ENCODE results near the gene PLCL1. TPM values are rescaled to one million over a fixed set of nuclear protein-coding genes. Genes with fewer than 3 reads are reported as not detected.

The PLCL1 gene
- total RNA-seq, 2 experiments from 2014 or later, result 1.2 to 1.6 TPM

DNA sequence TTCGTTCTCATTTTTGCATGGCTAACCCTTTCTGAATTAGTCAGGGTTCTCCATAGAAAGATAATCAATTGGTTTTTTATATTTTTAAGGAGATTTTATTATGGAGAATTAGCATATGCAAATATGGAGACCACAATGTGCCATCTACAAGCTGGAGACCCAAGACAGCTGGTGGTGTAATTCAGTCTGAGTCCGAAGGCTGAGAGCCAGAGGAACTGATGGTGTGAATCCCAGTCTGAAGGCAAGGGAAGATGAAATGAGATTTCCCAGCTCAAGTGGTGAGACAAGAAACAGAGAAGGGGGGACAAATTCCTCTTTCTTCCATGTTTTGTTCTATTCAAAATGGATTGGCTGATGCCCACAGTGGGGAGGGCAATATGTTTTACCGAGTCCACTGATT, 80.7 kb downstream of the PLCL1 start:
- Mint-ChIP-seq H3K9me3 (peaks cover 3% of the 10 kb centered on the region), H3K27ac (no peak overlapping the region), H3K4me3 (no peak overlapping the region), H3K27me3 (no peaks in the 10 kb centered on the region), H3K36me3 (ENCODE audit: low read depth) (no peaks in the 10 kb centered on the region), H3K4me1 (peaks cover 12% of the 10 kb centered on the region)
- DNase-seq, result no peak
- ChIA-PET POLR2A (no interaction called here), CTCF (no interaction called here)

DNA sequence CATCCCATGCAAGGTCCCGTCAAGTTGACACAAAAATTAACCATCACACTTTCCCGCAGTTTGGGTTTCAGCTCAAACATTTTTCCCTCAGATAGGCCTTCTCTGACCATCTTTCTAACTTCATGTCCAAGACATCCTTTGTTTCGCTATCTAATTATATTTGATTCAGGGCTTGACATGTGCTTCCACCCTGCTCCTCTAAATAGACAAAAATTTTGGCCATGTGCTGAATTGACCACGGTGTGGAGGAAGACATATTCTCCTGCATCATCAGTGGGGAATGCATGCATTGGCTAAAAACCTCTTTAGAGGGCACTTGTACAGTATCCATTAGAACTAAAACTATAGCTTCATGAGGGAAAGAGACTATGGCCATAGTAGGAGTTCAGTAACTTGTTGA, 81.2 kb downstream of the PLCL1 start:
- peaks cover 3% of the 10 kb centered on the region for H3K9me3 Mint-ChIP-seq
- H3K27ac Mint-ChIP-seq, result no peak overlapping the region
- H3K27me3 Mint-ChIP-seq, result no peaks in the 10 kb centered on the region
- ChIA-PET POLR2A (no interaction called here), CTCF (no interaction called here)
- peaks cover 12% of the 10 kb centered on the region for H3K4me1 Mint-ChIP-seq
- no peaks in the 10 kb centered on the region for H3K36me3 Mint-ChIP-seq (ENCODE audit: low read depth)
- H3K4me3 Mint-ChIP-seq, result no peak overlapping the region
- DNase-seq, result no peak

DNA sequence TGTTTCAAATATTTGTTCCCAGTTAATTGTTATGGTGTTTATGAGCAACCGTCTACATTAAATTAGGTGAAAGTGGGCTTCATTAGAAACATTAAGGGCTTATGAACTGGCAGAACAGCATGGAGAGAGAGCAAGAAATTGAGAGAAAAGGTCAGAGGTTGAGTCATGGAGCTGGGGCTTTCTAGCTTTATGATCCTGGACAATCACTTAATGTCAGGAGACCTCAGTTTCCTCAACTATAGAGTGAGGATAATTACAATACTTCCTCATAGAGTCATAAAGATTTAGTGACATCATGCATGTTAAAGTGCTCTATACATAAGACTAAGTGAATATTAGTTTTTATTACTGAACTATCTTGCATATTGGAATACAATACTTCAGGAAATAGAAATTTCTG, 83.9 kb downstream of the PLCL1 start:
- H3K4me1 Mint-ChIP-seq, result peaks cover 30% of the 10 kb centered on the region
- no peaks in the 10 kb centered on the region for H3K36me3 Mint-ChIP-seq (ENCODE audit: low read depth)
- POLR2A ChIA-PET, result interaction anchor here (0.6 to 0.8 kb wide), 2 partner anchors 18 to 51 kb away, joined by 3 to 4 read pairs; no protein-coding TSS in a partner anchor
- no peaks in the 10 kb centered on the region for H3K27me3 Mint-ChIP-seq
- H3K9me3 Mint-ChIP-seq, result peaks cover 3% of the 10 kb centered on the region
- DNase-seq, result no peak
- H3K27ac Mint-ChIP-seq, result no peak overlapping the region
- CTCF ChIA-PET, result no interaction called here
- H3K4me3 Mint-ChIP-seq, result no peak overlapping the region

DNA sequence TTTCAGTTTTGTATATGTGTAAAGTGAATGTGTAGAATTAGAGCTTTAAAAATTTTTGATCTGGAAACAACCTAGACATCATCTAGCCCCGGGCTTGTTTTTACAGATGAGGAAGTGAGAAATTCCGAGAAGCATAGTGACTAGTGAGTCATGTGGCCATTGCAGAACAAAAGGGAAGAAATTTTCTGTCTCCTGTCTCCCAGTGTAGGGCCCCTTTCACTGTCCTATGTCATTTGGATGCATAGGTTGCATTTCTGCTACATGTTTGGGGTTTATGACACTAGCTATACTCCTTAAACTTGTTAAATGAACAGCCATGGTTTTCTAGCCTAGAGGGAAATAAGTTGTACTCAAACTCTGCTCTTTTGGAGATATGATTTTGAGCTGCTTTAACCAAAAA, 84.6 kb downstream of the PLCL1 start:
- no peaks in the 10 kb centered on the region for H3K36me3 Mint-ChIP-seq (ENCODE audit: low read depth)
- peaks cover 30% of the 10 kb centered on the region for H3K4me1 Mint-ChIP-seq
- no peaks in the 10 kb centered on the region for H3K27me3 Mint-ChIP-seq
- H3K4me3 Mint-ChIP-seq, result no peak overlapping the region
- CTCF ChIA-PET, result interaction anchor here (1.7 kb wide), 1 partner anchor 238 kb away, joined by 4 read pairs; no protein-coding TSS in a partner anchor
- POLR2A ChIA-PET, result interaction anchor here (0.6 to 0.8 kb wide), 2 partner anchors 19 to 51 kb away, joined by 3 to 4 read pairs; no protein-coding TSS in a partner anchor
- H3K9me3 Mint-ChIP-seq, result peaks cover 3% of the 10 kb centered on the region
- peak; percentile 20 for DNase-seq
- peak overlapping the region; percentile 78 for H3K27ac Mint-ChIP-seq

DNA sequence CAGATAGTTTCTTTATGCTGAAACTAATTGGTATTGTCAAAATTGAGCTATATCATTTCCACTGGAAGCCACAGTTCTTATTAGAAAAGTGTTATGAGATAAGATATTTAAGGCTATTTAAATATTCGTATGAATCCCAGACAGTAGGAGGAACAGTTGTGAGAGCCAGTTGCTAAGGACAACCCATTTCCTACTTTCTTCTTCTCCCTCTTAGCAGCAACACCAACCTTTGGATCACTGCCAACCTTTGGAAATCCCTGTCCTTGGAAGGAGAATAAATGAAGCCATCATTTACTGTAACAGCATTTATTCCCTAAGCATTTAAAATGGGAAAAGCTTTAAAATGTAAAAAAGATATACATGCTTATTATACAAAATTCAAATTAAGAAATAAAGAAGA, 85.8 kb downstream of the PLCL1 start:
- H3K4me1 Mint-ChIP-seq, result peaks cover 30% of the 10 kb centered on the region
- CTCF ChIA-PET, result interaction anchor here (1.7 kb wide), 1 partner anchor 237 kb away, joined by 4 read pairs; no protein-coding TSS in a partner anchor
- H3K36me3 Mint-ChIP-seq (ENCODE audit: low read depth), result no peaks in the 10 kb centered on the region
- H3K4me3 Mint-ChIP-seq, result no peak overlapping the region
- H3K27me3 Mint-ChIP-seq, result no peaks in the 10 kb centered on the region
- POLR2A ChIA-PET, result interaction anchor here (0.8 kb wide), 1 partner anchor 52 kb away, joined by 3 read pairs; no protein-coding TSS in a partner anchor
- no peak for DNase-seq
- peaks cover 3% of the 10 kb centered on the region for H3K9me3 Mint-ChIP-seq
- no peak overlapping the region for H3K27ac Mint-ChIP-seq

DNA sequence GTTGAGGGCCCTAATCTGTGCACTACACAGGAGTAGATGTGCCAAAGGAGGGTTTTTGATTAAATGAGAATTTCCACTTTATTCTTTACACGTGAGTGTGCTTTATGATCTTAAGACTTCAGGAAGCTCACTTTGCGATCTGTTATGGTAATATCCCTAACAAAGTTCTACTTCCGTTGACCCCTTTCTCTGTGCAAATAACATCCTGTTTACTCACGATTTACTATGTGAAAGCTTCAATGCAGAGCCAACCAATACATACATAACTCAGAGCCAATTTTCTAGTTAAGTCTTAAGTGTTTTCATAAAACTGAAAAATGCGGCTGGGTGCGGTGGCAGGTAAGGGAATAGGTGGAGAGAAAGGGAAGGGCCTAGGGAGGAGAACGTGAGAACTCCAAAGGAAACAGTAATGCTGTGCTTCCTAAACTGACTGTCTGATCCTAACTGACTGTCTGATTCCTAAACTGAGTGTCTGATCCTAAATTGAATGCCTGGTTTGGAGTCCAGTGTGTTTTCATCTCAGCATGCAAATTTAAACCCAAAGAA, 87.6 kb downstream of the PLCL1 start:
- peaks cover 30% of the 10 kb centered on the region for H3K4me1 Mint-ChIP-seq
- peak overlapping the region; percentile 69 for H3K27ac Mint-ChIP-seq
- H3K4me3 Mint-ChIP-seq, result peak overlapping the region; percentile 21
- H3K9me3 Mint-ChIP-seq, result no peaks in the 10 kb centered on the region
- no peaks in the 10 kb centered on the region for H3K27me3 Mint-ChIP-seq
- ChIA-PET CTCF (no interaction called here), POLR2A (interaction anchor here (1.1 kb wide), 1 partner anchor 54 kb away, joined by 4 read pairs; no protein-coding TSS in a partner anchor)
- no peaks in the 10 kb centered on the region for H3K36me3 Mint-ChIP-seq (ENCODE audit: low read depth)
- DNase-seq, result no peak

DNA sequence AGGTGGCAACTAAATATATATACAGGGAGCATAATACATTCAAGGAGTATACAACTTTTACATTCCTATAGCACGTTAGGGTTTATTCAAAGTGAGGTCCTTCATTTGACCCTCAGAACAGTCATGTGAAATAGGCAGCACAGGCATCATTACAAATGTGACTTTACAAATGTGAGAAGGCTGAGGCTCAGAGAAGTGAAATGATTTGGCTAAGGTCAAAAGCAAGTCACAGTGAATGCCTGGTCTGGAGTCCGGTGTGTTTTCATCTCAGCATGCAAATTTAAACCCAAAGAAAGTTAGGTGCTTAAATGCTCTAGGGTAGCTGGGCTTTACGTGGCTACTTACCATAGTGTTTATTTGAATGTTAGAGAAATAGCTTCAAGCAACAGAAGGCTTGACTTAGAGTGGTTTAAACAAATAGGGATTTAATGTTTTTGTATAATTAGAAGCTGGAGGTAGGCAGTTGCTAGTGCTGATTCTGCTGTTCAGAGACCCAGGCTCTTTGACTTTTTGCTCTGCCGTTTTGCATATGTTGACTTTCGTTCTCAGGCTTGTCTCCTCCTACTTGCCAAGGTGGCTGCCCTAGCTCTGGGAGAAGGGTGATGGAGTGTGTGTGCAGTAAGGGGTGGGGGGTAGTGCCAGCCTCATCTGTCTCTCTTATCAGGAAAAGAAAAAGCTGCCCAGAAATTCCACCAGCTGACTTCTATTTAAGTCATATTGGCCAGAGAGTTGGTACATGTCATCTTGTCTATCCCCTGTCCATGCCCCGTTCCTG, 89.2 kb downstream of the PLCL1 start:
- no peak overlapping the region for H3K4me3 Mint-ChIP-seq
- H3K9me3 Mint-ChIP-seq, result no peaks in the 10 kb centered on the region
- no peak overlapping the region for H3K27ac Mint-ChIP-seq

DNA sequence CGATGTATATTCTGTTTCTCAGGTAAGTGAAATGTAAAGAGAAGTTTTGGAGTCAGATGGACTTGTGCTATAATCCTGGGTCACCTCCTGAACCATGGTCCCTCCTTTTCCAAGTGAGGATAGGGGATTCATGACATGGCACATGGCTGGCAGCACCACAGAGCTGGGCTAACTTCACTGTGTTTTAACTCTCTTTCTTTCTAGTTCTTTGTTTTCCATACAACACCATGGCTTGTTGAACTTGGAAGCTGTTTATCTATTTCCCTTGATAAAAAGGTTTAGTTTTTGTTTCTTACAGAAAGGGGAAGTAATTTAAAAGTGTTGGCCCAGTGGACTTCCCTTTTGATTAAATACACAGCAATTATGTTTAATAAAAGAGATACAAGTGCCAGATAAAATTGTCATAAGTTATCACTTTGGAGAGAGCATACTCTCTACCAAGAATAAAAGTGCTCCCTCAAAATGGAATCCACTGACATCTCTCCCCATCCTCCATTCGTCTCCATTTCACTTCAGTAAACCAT, 90.4 kb downstream of the PLCL1 start:
- DNase-seq, result no peak
- Mint-ChIP-seq H3K4me3 (no peak overlapping the region), H3K36me3 (ENCODE audit: low read depth) (no peaks in the 10 kb centered on the region), H3K9me3 (no peaks in the 10 kb centered on the region), H3K27ac (no peak overlapping the region), H3K27me3 (no peaks in the 10 kb centered on the region), H3K4me1 (peaks cover 20% of the 10 kb centered on the region)
- ChIA-PET CTCF (interaction anchor here (0.9 kb wide), 1 partner anchor 81 kb away, joined by 4 read pairs; no protein-coding TSS in a partner anchor), POLR2A (interaction anchor here (1.4 kb wide), 1 partner anchor 57 kb away, joined by 3 read pairs; no protein-coding TSS in a partner anchor)

More for the DNA sequence above, 89.2 kb downstream of the PLCL1 start:
- no peaks in the 10 kb centered on the region for H3K27me3 Mint-ChIP-seq
- H3K4me1 Mint-ChIP-seq, result peaks cover 27% of the 10 kb centered on the region
- H3K36me3 Mint-ChIP-seq (ENCODE audit: low read depth), result no peaks in the 10 kb centered on the region
- ChIA-PET POLR2A (interaction anchor here (1.1 to 1.4 kb wide), 2 partner anchors 25 to 56 kb away, joined by 3 read pairs; no protein-coding TSS in a partner anchor), CTCF (interaction anchor here (0.9 kb wide), 1 partner anchor 80 kb away, joined by 4 read pairs; no protein-coding TSS in a partner anchor)
- DNase-seq, result no peak

DNA sequence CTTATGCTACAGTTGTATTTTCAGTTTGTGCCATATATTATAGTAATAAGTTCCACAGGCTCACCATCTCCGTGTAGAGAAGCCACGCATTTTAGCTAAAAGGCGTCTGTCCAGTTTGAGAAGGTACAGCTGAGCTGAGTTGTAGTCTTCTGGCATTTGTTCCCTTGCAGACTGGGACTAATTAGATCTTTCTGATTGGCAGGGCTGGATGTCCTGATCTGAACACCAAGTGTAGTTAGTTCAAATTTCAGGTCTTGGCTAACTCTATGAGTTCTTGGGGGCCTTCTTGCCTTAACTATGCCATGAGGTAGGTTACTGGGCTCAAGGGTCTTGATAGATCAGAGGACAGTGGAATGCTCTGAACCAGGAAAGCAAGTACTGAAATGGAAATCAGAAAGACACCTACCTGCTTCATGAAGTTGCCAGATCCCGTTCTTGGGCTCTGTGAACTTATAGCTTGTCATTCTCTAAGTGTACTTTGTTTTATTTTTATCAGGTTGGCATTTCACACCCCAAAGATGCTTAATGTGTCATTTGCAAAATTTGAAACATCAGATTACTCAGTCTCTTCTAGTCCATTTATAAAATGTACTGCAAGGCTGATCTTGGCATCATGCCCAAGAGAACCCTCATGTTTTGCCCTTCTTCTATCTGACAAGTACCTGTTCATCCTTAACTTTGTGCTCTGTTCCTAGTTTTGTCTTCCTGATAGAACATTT, 93.7 kb downstream of the PLCL1 start:
- DNase-seq, result no peak
- POLR2A ChIA-PET, result no interaction called here
- H3K4me1 Mint-ChIP-seq, result peaks cover 1% of the 10 kb centered on the region
- H3K27ac Mint-ChIP-seq, result no peak overlapping the region
- CTCF ChIA-PET, result no interaction called here
- peaks cover 6% of the 10 kb centered on the region for H3K27me3 Mint-ChIP-seq
- H3K36me3 Mint-ChIP-seq (ENCODE audit: low read depth), result no peaks in the 10 kb centered on the region
- H3K9me3 Mint-ChIP-seq, result no peaks in the 10 kb centered on the region
- no peak overlapping the region for H3K4me3 Mint-ChIP-seq

DNA sequence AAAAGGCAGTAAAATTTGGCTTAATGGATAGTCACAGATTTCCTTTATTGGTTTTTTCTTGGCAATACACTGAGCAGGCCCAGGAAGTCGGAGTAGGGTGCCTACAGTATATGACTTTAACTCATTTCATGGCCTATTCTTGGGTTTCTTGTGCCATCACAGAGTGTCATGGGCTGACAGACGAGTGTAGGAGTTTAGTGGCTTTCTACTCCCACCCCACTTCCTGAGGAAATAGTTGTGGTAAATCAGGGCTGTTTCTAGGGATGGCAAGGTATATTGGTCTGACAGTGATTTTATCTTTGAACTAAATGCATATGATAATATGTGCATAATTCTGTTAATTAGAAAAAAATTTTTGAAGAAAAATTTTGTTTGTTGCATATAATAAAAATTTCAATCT, 100.1 kb downstream of the PLCL1 start:
- peaks cover 3% of the 10 kb centered on the region for H3K9me3 Mint-ChIP-seq
- peaks cover 13% of the 10 kb centered on the region for H3K27me3 Mint-ChIP-seq
- ChIA-PET CTCF (interaction anchor here (0.6 kb wide), 1 partner anchor 184 kb away, joined by 3 read pairs; no protein-coding TSS in a partner anchor), POLR2A (no interaction called here)
- peak; percentile 19 for DNase-seq
- H3K4me3 Mint-ChIP-seq, result no peak overlapping the region
- no peak overlapping the region for H3K27ac Mint-ChIP-seq
- H3K4me1 Mint-ChIP-seq, result peaks cover 9% of the 10 kb centered on the region
- H3K36me3 Mint-ChIP-seq (ENCODE audit: low read depth), result no peaks in the 10 kb centered on the region

DNA sequence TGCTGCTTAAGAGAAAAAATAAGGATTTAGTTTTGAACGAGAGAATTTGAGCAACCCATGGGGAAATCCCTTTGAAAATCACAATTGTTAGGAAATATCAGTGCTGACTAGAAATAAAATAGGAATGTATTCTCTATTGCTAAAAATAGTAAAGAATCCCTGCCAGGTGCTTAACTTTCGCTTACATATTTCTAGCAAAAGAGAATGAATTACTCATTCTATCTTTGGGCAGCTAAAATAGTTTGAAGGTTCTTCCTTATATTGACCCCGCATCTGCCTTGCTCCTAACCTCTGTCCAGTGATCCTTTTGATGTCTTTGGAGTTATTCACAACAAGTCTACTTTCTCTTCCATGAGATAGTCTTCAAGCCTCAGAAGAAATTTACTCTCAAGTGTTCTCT, 103.8 kb downstream of the PLCL1 start:
- Mint-ChIP-seq H3K4me3 (no peak overlapping the region), H3K27me3 (peaks cover 7% of the 10 kb centered on the region), H3K36me3 (ENCODE audit: low read depth) (no peaks in the 10 kb centered on the region), H3K27ac (no peak overlapping the region), H3K9me3 (peaks cover 3% of the 10 kb centered on the region), H3K4me1 (peaks cover 9% of the 10 kb centered on the region)
- no peak for DNase-seq
- POLR2A ChIA-PET, result no interaction called here
- CTCF ChIA-PET, result no interaction called here

DNA sequence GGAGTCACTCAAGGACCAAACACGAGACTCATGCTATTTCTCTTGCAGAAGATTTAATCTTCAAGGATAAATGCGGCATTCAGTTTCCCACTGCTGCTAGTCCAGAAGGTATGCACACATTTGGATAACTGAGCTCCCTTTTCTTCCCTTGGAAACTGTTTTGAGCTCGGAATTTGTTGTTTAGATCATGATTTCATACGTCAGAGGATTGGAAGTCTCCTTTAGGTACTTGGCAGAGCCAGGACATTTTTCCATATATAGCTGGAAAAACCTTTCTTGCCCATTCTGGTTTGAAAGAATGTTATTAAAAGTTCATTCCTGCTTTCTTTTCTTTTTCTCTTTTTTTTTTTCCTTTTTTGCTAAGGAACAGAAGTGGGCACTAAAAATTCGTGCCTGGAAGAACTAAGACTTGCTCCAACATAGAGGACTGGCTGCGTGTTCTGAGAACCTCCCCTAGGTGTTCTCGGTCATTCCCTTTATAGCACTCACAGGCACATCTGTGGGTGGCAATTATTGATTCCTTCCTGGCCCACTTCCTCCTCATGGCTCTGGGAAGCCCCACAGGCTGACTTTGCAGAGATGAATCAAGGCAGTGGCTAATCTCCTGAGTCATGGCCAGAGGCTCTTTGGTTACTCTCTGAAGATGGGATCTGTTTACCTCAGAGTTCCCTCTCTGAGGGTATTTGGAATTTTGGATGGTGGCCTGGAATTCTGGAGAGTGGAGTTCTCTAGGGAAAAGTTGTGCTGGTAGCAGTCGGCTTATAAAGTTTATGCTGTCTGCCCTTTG, 104.8 kb downstream of the PLCL1 start:
- POLR2A ChIA-PET, result no interaction called here
- Mint-ChIP-seq H3K4me3 (no peak overlapping the region), H3K4me1 (peaks cover 6% of the 10 kb centered on the region), H3K9me3 (peaks cover 3% of the 10 kb centered on the region), H3K27ac (no peak overlapping the region), H3K36me3 (ENCODE audit: low read depth) (no peaks in the 10 kb centered on the region), H3K27me3 (peaks cover 7% of the 10 kb centered on the region)
- CTCF ChIA-PET, result no interaction called here
- no peak for DNase-seq

Data from activated CD4-positive, alpha-beta memory T cell treated with anti-CD3 and anti-CD28 coated beads, Interleukin-2, amount 10 ng/mL, durations not matched to agents 7 days and 5 days (primary cell).